Activated T-cell treated with anti-CD3 and anti-CD28 coated beads, Interleukin-2, amount 50 U/mL, for 4 hours (primary cell): ENCODE data around the gene LIG4. TPM values are rescaled to one million over a fixed set of nuclear protein-coding genes. Genes with fewer than 3 reads are reported as not detected.
A peak's percentile ranks its signal among the peaks of the same experiment; 100 is the strongest.
"Not testable (repeated sequence)": the region's sequence is repeated elsewhere in the genome, so short reads cannot be mapped to it uniquely, and the experiment has no call there.

Experiments
- ATAC-seq, 2 donors: fragments of 200-7000 bp; cut with Tn5 transposase; one replicate each; pipeline ENCODE4 v1.10.0; 2021
- DNase-seq: peaks from one replicate; pipeline ENCODE4 v3.0.0-alpha.2; 2020
- H3K27me3 Mint-ChIP-seq: one replicate; pipeline ENCODE4 v1.8.0; 2021; ENCODE audit warnings: low read depth, mixed read lengths
- H3K36me3 Mint-ChIP-seq: one replicate; pipeline ENCODE4 v1.8.0; 2022; ENCODE audit warnings: mixed read lengths; ENCODE audit not compliant: insufficient read depth
- H3K4me1 Mint-ChIP-seq: one replicate; pipeline ENCODE4 v1.8.0; 2021; ENCODE audit warnings: low read depth, mixed read lengths
- H3K4me3 Mint-ChIP-seq: one replicate; pipeline ENCODE4 v1.8.0; 2021; ENCODE audit warnings: mild to moderate bottlenecking, moderate library complexity, mixed read lengths
- H3K9me3 Mint-ChIP-seq: one replicate; pipeline ENCODE4 v1.8.0; 2021; ENCODE audit warnings: mixed read lengths
- total RNA-seq, 3 donors: library from RNA; stranded (reverse); gene quantifications; one replicate each; pipeline ENCODE4 v1.2.1, GENCODE V29; 2021

LIG4 gene
- 10 to 100 TPM in 1 of 3 donors, 1 to 10 TPM in 2; 9.6 to 10.0 (median 9.7) TPM for total RNA-seq

DNA sequence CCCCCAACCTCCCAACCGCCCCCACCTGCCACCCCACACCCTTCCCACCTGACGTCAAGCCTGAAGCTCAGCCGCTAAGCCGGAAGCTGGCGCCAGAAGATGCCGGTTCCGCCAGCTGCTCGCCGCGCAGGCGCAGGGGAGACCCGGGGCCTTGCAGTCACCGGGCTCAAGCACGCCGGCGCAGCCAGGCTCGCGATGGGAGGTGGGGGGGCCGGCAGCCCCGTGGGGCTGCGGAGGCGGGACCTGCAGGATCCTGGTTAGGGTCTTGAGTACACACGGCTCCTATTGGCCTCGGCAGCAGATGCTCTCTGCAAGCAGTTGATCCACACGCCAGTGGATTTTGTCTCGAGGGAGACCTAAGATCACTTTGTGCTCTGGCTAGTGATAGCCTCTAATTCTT lies at the start of gene LIG4:
TSS of gene LIG4 (minus strand) at position 101 of the 400 bp plus-strand sequence. CDS start 4,268 bp downstream, outside the sequence.
- peak; percentile 62 to 68 for ATAC-seq
- peak; percentile 90 for DNase-seq
- Mint-ChIP-seq H3K4me3 (peak within 1 kb of the TSS; percentile 75), H3K27me3 (no peaks in the 10 kb centered on the region), H3K36me3 (peaks cover 14% of the 10 kb centered on the region), H3K4me1 (peaks cover 45% of the 10 kb centered on the region), H3K9me3 (peaks cover 4% of the 10 kb centered on the region)

DNA sequence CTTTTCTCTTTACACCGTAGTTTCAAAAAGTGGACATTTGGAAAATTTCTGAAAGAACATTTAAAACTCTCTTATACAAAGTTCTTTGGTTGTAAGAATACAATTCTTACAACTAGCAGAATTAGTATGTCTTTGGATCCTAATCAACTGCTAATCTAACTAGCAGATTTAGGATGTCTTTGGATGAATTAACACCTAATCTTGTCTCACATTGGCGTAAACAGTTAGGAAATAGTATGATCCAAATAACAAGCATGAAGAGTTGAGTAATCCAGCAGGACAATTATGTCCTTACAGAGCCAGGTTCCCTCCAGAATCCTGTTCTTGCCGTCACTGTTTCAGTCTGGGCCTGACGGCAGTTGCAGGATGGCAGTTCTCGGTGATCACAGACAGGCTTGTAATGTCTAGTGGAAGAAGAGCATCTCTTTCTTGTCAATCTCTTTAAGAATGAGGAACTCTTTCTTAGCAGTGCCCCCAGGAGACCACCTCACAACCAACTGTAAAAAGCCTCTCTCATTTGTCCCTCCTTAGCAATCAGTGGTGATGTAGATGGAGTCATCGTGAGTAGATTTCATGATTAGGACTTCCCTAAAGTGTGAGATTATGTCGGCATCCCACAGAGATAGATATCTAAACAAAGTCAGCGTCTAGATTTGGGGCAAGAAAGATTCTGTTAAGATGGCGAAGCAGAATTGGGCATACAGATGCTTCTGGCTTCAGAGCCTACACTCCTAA lies 48.5 kb upstream of the LIG4 start:
- H3K27me3 Mint-ChIP-seq, result no peaks in the 10 kb centered on the region
- H3K4me3 Mint-ChIP-seq, result no peak overlapping the region
- peaks cover 11% of the 10 kb centered on the region for H3K36me3 Mint-ChIP-seq
- peaks cover 4% of the 10 kb centered on the region for H3K9me3 Mint-ChIP-seq
- no peak for DNase-seq
- H3K4me1 Mint-ChIP-seq, result peaks cover 26% of the 10 kb centered on the region
- no peak for ATAC-seq

DNA sequence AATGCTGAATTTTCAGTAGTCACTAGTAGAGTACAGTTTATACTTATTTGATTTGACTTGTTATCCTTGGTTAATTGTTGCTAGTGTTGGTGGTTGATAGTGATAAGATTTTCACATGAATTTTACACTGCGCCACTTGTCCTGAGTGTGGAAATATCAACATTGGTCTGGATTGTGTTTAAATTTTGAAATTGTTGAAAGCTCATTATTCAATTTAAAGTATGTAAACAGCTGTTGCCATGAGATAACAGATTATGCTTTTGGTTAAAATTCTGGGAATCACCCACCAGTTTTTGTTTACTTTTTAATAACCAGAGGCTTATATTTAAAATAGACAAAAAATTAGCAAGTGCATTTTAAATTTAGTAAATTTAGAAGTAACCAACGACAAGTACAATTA lies 41.9 kb upstream of the LIG4 start:
- H3K36me3 Mint-ChIP-seq, result peaks cover 15% of the 10 kb centered on the region
- H3K9me3 Mint-ChIP-seq, result no peaks in the 10 kb centered on the region
- no peak for DNase-seq
- H3K4me1 Mint-ChIP-seq, result no peaks in the 10 kb centered on the region
- H3K27me3 Mint-ChIP-seq, result no peaks in the 10 kb centered on the region
- no peak overlapping the region for H3K4me3 Mint-ChIP-seq
- ATAC-seq, result no peak

DNA sequence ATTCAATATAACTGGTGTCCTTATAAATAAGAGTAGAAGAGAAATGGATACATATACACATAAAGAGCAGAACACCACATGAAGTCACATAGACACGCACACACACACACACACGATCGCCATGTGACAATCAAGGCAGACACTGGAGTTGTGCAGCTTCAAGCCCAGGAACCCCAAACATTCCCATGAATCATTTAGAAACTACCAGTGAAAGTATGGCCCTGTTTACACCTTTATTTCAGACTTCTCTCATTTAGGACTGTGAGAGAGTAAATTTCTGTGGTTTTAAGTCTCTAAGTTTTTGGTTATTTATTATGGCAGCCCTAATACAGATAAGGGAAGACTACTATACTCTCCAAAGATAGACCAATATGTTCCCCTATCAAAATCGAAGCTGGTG lies 33.8 kb upstream of the LIG4 start:
- Mint-ChIP-seq H3K4me1 (no peaks in the 10 kb centered on the region), H3K36me3 (peaks cover 20% of the 10 kb centered on the region), H3K4me3 (no peak overlapping the region), H3K9me3 (peaks cover 42% of the 10 kb centered on the region), H3K27me3 (no peaks in the 10 kb centered on the region)
- DNase-seq (no peak), ATAC-seq (no peak)

DNA sequence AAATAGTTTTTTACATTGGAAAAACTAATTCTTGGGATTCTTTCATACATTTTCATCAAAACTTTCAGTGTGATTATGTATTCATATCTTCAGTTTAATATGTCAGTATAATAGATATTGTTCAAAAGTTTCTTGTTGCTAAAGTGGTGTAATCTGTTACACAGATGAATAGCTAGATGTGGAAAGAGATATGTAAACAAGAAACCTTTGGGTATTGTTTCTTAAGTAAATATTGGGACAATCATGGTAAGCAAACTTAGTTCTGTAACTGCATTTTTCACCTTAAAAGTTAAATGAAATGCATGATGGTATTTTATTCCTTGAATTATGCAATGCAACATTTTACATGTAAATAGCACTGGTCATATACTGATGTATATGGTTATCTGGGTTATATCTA lies 15.0 kb upstream of the LIG4 start:
- Mint-ChIP-seq H3K27me3 (no peaks in the 10 kb centered on the region), H3K4me3 (no peak overlapping the region), H3K9me3 (no peaks in the 10 kb centered on the region), H3K36me3 (peaks cover 17% of the 10 kb centered on the region), H3K4me1 (peaks cover 34% of the 10 kb centered on the region)
- DNase-seq, result no peak
- ATAC-seq, result no peak

DNA sequence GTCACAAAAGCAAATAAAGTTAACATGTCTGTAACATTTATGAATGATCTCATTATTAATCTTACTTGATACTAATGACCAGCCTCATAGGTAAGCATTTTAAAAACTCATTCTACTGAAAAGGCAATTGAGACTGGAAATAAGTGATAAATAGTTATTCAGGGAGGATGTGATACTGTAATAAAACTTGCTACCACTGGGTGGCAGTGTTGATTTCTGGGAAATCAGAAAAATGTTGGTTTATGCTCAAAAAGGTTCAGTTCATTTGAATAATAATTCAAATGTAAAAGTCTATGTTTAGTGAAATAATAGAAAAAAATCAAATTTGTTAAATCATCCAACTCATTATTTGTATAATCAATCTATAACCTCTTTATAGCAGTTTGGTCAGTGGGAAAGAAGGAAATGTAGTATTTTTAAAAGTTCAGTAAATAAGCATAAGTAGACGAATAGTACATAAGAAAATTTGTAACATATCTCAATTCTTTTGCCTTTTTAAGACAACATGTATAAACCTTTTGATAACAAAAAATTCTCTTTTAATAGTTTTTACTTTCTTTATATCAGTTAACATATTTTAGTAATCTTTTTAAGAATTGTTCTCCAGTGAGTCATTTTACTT lies 12.4 kb upstream of the LIG4 start:
- Mint-ChIP-seq H3K27me3 (no peaks in the 10 kb centered on the region), H3K4me1 (peaks cover 54% of the 10 kb centered on the region), H3K36me3 (peaks cover 13% of the 10 kb centered on the region), H3K4me3 (no peak overlapping the region), H3K9me3 (no peaks in the 10 kb centered on the region)
- DNase-seq, result peak; percentile 10
- no peak for ATAC-seq

DNA sequence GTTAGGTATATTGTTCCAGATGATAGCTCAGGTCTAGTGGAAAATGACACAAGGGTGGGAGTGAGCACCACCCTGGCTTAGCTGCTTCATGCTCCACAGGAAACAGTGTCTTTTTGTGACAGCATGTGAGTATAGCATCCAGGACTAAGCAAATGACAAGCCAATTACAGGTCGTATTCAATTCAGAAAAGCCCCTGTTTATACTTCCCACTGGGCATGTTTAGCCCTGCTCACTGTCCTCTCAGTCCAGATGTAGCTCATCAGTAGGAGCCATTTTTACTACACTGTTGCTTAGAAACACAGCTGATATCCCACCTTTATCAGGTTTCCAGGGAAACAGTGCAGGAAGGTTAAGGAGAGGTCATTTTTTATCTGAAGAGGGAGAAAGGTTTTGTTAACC lies 10.8 kb upstream of the LIG4 start:
- ATAC-seq (peak in 1 of 2 donors; percentile 37), DNase-seq (no peak)
- H3K4me1 Mint-ChIP-seq, result peaks cover 55% of the 10 kb centered on the region
- no peak overlapping the region for H3K4me3 Mint-ChIP-seq
- H3K27me3 Mint-ChIP-seq, result no peaks in the 10 kb centered on the region
- H3K36me3 Mint-ChIP-seq, result peaks cover 13% of the 10 kb centered on the region
- H3K9me3 Mint-ChIP-seq, result no peaks in the 10 kb centered on the region

DNA sequence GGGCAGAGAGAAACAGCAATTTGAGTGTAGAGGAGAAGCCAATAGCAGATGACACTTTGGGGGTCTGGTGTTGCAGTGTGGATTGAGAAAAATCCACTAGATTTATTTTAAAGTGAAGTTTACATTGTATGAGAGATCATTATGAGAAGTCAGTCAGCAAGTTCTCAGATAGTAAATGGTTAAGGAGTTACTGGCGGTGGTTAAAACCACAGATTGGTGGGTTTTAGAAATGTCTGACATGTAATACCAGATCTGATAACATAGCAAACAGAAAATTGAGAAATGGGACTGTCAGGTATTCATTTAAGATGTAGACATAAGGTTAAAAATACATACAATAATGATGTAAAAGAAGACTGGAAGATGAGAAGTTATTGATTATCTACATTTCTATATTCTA lies 10.1 kb upstream of the LIG4 start:
- Mint-ChIP-seq H3K27me3 (no peaks in the 10 kb centered on the region), H3K36me3 (peaks cover 13% of the 10 kb centered on the region)

DNA sequence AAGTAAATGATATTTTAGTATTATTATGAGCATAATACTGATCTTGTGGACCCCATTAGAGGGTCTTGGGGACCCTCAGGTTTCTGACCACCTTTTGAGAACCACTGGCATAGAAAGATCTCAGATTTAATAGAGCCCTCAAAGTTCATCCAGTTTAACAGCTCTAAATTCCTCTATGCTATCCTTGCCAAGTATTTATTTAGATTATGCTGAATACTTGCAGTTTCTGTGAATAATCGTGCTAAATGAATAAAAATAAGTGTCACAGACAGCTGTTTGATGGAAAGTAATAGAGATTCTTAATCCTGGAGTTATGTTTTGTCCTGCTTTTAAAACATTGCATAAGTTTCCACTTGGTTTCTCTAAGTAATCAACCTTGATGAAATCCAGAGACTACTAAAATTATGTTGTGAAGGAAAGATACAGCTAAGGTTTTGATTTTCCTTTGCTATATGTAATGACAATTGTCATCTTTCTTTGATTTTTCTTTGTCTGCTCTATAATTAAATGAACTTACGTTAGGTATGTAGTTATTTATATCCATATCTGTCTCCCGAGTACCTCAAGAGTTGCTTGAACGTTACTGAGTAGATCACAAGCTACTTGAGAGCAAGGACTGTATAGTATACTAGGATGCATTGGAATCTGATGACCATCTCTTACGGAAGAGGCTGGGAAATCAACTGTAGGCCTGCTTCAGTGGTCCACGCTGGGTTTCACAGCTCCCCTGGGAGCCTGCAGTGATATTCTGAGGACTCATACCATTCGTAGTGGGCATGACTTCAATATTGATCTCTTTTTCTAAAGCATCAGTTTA lies 8.6 kb upstream of the LIG4 start:
- H3K4me3 Mint-ChIP-seq, result no peak overlapping the region
- no peak for DNase-seq
- H3K4me1 Mint-ChIP-seq, result peaks cover 71% of the 10 kb centered on the region
- no peaks in the 10 kb centered on the region for H3K27me3 Mint-ChIP-seq
- no peaks in the 10 kb centered on the region for H3K9me3 Mint-ChIP-seq
- H3K36me3 Mint-ChIP-seq, result no peaks in the 10 kb centered on the region
- ATAC-seq, result no peak

More for the DNA sequence above, 10.1 kb upstream of the LIG4 start:
- H3K9me3 Mint-ChIP-seq, result no peaks in the 10 kb centered on the region
- no peak for DNase-seq
- peak; percentile 58 to 60 for ATAC-seq
- no peak overlapping the region for H3K4me3 Mint-ChIP-seq
- H3K4me1 Mint-ChIP-seq, result peaks cover 61% of the 10 kb centered on the region

DNA sequence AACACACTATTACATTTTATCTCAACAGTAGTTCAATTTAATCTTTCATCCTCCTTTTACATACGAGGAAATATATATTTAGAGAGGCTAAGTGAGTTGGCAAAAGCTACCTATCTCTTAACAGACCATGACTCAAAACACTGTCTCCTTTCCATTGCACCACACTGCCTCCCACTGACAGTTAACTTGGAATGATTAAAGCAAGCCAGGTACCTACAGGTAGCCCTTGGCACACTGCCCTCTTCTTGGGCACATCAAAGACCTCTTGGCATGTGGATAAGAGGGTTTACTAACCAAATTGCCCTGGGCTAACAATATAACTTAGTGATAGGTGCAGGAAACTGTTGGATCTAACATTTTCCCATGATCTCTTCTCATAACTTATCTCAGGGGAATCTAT lies 4.7 kb upstream of the LIG4 start:
- ATAC-seq, result no peak

DNA sequence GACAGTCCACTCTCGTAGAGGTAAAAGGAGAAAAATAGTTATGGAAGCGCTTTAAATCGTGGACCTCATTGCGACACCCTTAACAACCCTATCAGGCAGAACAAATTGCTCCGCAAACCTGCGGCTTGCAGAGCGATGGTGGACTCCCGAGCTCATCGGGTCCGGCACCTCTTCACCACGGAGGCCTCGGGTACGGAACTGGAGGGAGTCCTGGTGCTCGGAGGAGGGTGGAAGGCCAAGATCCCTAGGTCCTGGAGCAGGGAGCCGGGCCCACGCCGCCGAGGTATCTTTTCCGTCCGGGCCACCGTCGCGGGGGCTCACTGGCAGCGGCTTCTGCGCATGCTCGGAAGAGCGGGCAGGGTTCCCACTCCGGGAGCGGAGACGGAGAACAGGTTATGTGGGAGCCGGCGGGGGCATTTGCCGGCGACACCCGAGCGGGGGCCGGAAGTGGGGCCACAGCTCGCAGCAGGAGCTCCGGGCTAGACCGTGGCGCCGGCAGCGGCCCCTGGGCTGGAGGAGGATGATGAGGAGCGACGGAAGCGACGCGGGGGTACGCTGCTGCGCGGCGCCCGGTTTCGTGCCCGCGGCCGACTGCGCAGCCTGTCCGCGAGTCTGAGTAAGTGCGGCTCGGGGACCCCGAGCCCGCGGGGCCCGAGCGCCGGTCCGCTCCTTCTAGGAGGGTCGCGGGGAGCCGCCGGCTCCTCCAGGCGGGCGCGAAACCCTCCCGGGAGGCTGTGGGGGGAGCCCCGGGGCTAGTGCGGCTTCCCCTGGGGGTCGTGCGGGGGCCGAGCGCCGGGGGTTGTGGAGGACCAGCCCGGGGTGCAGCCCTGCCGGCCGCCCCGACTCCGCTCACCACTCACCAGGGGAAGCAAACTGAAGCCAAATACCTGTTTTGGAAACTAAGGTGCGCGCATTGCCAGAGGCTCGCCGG lies 3.0 kb upstream of the LIG4 start, which contains the start of gene ABHD13:
TSS of gene ABHD13 (plus strand) at position 349 of the 931 bp plus-strand sequence. CDS start 10,827 bp downstream, outside the sequence.
- ATAC-seq, result peak; percentile 86 to 89
- DNase-seq, result peak; percentile 87
- Mint-ChIP-seq H3K36me3 (no peaks in the 10 kb centered on the region), H3K27me3 (no peaks in the 10 kb centered on the region), H3K4me3 (peak within 1 kb of the TSS; percentile 93), H3K9me3 (no peaks in the 10 kb centered on the region), H3K4me1 (peaks cover 56% of the 10 kb centered on the region)

More for the DNA sequence above, 4.7 kb upstream of the LIG4 start:
- Mint-ChIP-seq H3K36me3 (no peaks in the 10 kb centered on the region), H3K4me3 (peak overlapping the region; percentile 93), H3K9me3 (no peaks in the 10 kb centered on the region), H3K27me3 (no peaks in the 10 kb centered on the region), H3K4me1 (peaks cover 59% of the 10 kb centered on the region)
- no peak for DNase-seq

DNA sequence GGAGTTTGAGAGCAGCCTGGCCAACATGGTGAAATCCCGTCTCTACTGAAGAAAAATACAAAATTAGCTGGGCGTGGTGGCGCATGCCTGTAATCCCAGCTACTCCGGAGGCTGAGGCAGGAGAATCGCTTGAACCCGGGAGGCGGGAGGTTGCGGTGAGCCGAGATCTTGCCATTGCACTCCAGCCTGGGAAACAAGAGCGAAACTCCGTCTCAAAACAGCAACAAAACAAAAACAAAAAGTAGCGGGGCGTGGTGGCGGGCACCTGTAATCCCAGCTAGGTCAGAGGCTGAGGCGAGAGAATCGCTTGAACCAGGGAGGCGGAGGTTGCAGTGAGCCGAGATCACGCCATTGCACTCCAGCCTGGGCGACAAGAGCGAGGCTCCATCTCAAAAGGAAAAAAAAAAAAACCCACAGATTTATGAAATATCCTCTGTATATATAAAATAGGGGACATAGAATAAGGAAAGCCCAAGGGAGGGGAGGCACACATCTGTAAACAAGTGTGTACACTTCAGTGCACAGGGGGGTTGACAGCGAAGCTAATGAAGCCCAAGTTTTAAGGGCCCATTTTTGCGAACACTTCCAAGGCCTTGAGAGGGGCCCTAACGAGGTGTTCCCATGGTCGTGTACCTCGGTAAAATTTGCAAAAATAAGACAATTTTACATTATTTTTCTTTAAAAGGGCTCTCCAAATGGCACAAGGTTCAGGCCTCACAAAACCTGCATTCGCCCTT lies 2.1 kb upstream of the LIG4 start:
- H3K36me3 Mint-ChIP-seq, result not testable (repeated sequence)

More for the DNA sequence above, 2.1 kb upstream of the LIG4 start:
- peaks cover 55% of the 10 kb centered on the region for H3K4me1 Mint-ChIP-seq
- H3K4me3 Mint-ChIP-seq, result peak overlapping the region; percentile 93
- H3K27me3 Mint-ChIP-seq, DNase-seq, H3K9me3 Mint-ChIP-seq, ATAC-seq: not testable (repeated sequence)
